ENCODE results near the gene UBR4. TPM values are rescaled to one million over a fixed set of nuclear protein-coding genes. Genes with fewer than 3 reads are reported as not detected.
A peak's percentile ranks its signal among the peaks of the same experiment; 100 is the strongest.

UBR4 gene
- total RNA-seq, 2 experiments from 2014 or later: 117 to 147 TPM

GRCh38 chr1:19100028-19100427 lies 110.0 kb downstream of the UBR4 start:
- no peak overlapping the region for H3K27ac Mint-ChIP-seq
- H3K4me3 Mint-ChIP-seq: no peak overlapping the region
- H3K4me1 Mint-ChIP-seq: no peaks in the 10 kb centered on the region
- peaks cover 71% of the 10 kb centered on the region for H3K36me3 Mint-ChIP-seq (ENCODE audit: low read depth)
- no peaks in the 10 kb centered on the region for H3K9me3 Mint-ChIP-seq (ENCODE audit: low read depth)
- intact Hi-C loops (cut with DNase I, micrococcal nuclease): no loop called here
- ChIA-PET CTCF (interaction anchor here (0.9 kb wide), 1 partner anchor 216 kb away, joined by 4 read pairs; no protein-coding TSS in a partner anchor), POLR2A (no interaction called here)
- ATAC-seq (no peak), DNase-seq (no peak)
- no peaks in the 10 kb centered on the region for H3K27me3 Mint-ChIP-seq

- Mint-ChIP-seq H3K36me3 (ENCODE audit: low read depth) (peaks cover 74% of the 10 kb centered on the region), H3K4me3 (no peak overlapping the region), H3K27me3 (no peaks in the 10 kb centered on the region), H3K9me3 (ENCODE audit: low read depth) (no peaks in the 10 kb centered on the region), H3K27ac (no peak overlapping the region), H3K4me1 (no peaks in the 10 kb centered on the region)
- CTCF ChIA-PET: interaction anchor here (0.9 to 1.7 kb wide), 7 partner anchors 8 to 213 kb away, joined by 3 to 8 read pairs (median 5); no protein-coding TSS in a partner anchor
- DNase-seq (no peak), ATAC-seq (no peak)
- intact Hi-C loops (cut with DNase I, micrococcal nuclease): loop anchor here (1.0 kb wide), 2 partner anchors 190 to 213 kb away; no protein-coding TSS in a partner anchor
- POLR2A ChIA-PET: no interaction called here
Measured at GRCh38 chr1:19096990-19097389, 113.1 kb downstream of the UBR4 start.

GRCh38 chr1:19096036-19096833 lies 113.8 kb downstream of the UBR4 start:
- H3K9me3 Mint-ChIP-seq (ENCODE audit: low read depth): no peaks in the 10 kb centered on the region
- no peak for ATAC-seq
- no peak overlapping the region for H3K4me3 Mint-ChIP-seq
- intact Hi-C loops (cut with DNase I, micrococcal nuclease): loop anchor here (1.0 kb wide), 2 partner anchors 189 to 212 kb away; no protein-coding TSS in a partner anchor
- H3K27ac Mint-ChIP-seq: no peak overlapping the region
- peak; percentile 41 for DNase-seq
- H3K36me3 Mint-ChIP-seq (ENCODE audit: low read depth): peaks cover 74% of the 10 kb centered on the region
- ChIA-PET CTCF (interaction anchor here (1.0 to 1.7 kb wide), 5 partner anchors 9 to 212 kb away, joined by 3 to 5 read pairs (median 4); no protein-coding TSS in a partner anchor), POLR2A (no interaction called here)
- no peaks in the 10 kb centered on the region for H3K4me1 Mint-ChIP-seq
- H3K27me3 Mint-ChIP-seq: no peaks in the 10 kb centered on the region

- intact Hi-C loops (cut with DNase I, micrococcal nuclease): no loop called here
- ATAC-seq (no peak), DNase-seq (no peak)
- POLR2A ChIA-PET: no interaction called here
- H3K36me3 Mint-ChIP-seq (ENCODE audit: low read depth): peaks cover 83% of the 10 kb centered on the region
- no peak overlapping the region for H3K4me3 Mint-ChIP-seq
- CTCF ChIA-PET: interaction anchor here (0.9 kb wide), 1 partner anchor 120 kb away, joined by 3 read pairs; no protein-coding TSS in a partner anchor
- no peaks in the 10 kb centered on the region for H3K27me3 Mint-ChIP-seq
- no peak overlapping the region for H3K27ac Mint-ChIP-seq
- peaks cover 29% of the 10 kb centered on the region for H3K4me1 Mint-ChIP-seq
- no peaks in the 10 kb centered on the region for H3K9me3 Mint-ChIP-seq (ENCODE audit: low read depth)
Measured at GRCh38 chr1:19091196-19091953, 118.7 kb downstream of the UBR4 start.

- H3K9me3 Mint-ChIP-seq (ENCODE audit: low read depth): no peaks in the 10 kb centered on the region
- intact Hi-C loops (cut with DNase I, micrococcal nuclease): loop anchor here in 1 of 2 experiments (5.0 kb wide), 1 partner anchor 187 kb away; the partner anchor contains the start of gene ALDH4A1
- ChIA-PET POLR2A (interaction anchor here (1.0 kb wide), 1 partner anchor 8 kb away, joined by 3 read pairs; no protein-coding TSS in a partner anchor), CTCF (interaction anchor here (0.8 to 2.5 kb wide), 10 partner anchors 8 to 215 kb away, joined by 3 to 15 read pairs (median 4); no protein-coding TSS in a partner anchor)
- no peak overlapping the region for H3K4me3 Mint-ChIP-seq
- DNase-seq (no peak), ATAC-seq (no peak)
- H3K4me1 Mint-ChIP-seq: peaks cover 29% of the 10 kb centered on the region
- H3K27ac Mint-ChIP-seq: no peak overlapping the region
- no peaks in the 10 kb centered on the region for H3K27me3 Mint-ChIP-seq
- peaks cover 83% of the 10 kb centered on the region for H3K36me3 Mint-ChIP-seq (ENCODE audit: low read depth)
Measured at GRCh38 chr1:19089524-19089923, 120.5 kb downstream of the UBR4 start.

GRCh38 chr1:19088717-19089442 lies 121.2 kb downstream of the UBR4 start:
- ATAC-seq (peak; percentile 74), DNase-seq (no peak)
- Mint-ChIP-seq H3K27me3 (no peaks in the 10 kb centered on the region), H3K4me3 (no peak overlapping the region), H3K36me3 (ENCODE audit: low read depth) (peaks cover 84% of the 10 kb centered on the region), H3K27ac (peak overlapping the region; percentile 21), H3K4me1 (peaks cover 29% of the 10 kb centered on the region), H3K9me3 (ENCODE audit: low read depth) (no peaks in the 10 kb centered on the region)
- intact Hi-C loops (cut with DNase I, micrococcal nuclease): loop anchor here in 1 of 2 experiments (5.0 kb wide), 1 partner anchor 187 kb away; the partner anchor contains the start of gene ALDH4A1
- CTCF ChIA-PET: interaction anchor here (0.7 to 2.5 kb wide), 10 partner anchors 9 to 186 kb away, joined by 3 to 15 read pairs (median 3); partner anchors contain the start of genes ALDH4A1 and UBR4
- POLR2A ChIA-PET: no interaction called here

GRCh38 chr1:19087737-19088594 lies 122.1 kb downstream of the UBR4 start:
- Mint-ChIP-seq H3K9me3 (ENCODE audit: low read depth) (no peaks in the 10 kb centered on the region), H3K27ac (peak overlapping the region; percentile 65), H3K4me1 (peaks cover 29% of the 10 kb centered on the region), H3K27me3 (no peaks in the 10 kb centered on the region), H3K36me3 (ENCODE audit: low read depth) (peaks cover 83% of the 10 kb centered on the region), H3K4me3 (no peak overlapping the region)
- intact Hi-C loops (cut with DNase I, micrococcal nuclease): loop anchor here in 1 of 2 experiments (5.0 kb wide), 1 partner anchor 186 kb away; the partner anchor contains the start of gene ALDH4A1
- peak; percentile 61 for ATAC-seq
- DNase-seq: peak; percentile 47
- CTCF ChIA-PET: interaction anchor here (0.6 to 2.5 kb wide), 9 partner anchors 10 to 325 kb away, joined by 3 to 8 read pairs (median 3); partner anchors contain the start of gene ALDH4A1
- POLR2A ChIA-PET: interaction anchor here (1.1 kb wide), 1 partner anchor 131 kb away, joined by 3 read pairs; the partner anchor contains the start of gene IFFO2

- no peaks in the 10 kb centered on the region for H3K9me3 Mint-ChIP-seq (ENCODE audit: low read depth)
- peaks cover 81% of the 10 kb centered on the region for H3K36me3 Mint-ChIP-seq (ENCODE audit: low read depth)
- ATAC-seq: peak; percentile 14
- H3K4me3 Mint-ChIP-seq: no peak overlapping the region
- DNase-seq: no peak
- intact Hi-C loops (cut with DNase I, micrococcal nuclease): loop anchor here in 1 of 2 experiments (5.0 kb wide), 1 partner anchor 185 kb away; the partner anchor contains the start of gene ALDH4A1
- H3K4me1 Mint-ChIP-seq: peaks cover 29% of the 10 kb centered on the region
- POLR2A ChIA-PET: interaction anchor here (1.1 kb wide), 1 partner anchor 130 kb away, joined by 3 read pairs; the partner anchor contains the start of gene IFFO2
- peak overlapping the region; percentile 65 for H3K27ac Mint-ChIP-seq
- no peaks in the 10 kb centered on the region for H3K27me3 Mint-ChIP-seq
- CTCF ChIA-PET: interaction anchor here (0.6 to 2.5 kb wide), 7 partner anchors 11 to 325 kb away, joined by 3 to 8 read pairs (median 4); no protein-coding TSS in a partner anchor
Measured at GRCh38 chr1:19087017-19087736, 122.9 kb downstream of the UBR4 start.

GRCh38 chr1:19086176-19086875 lies 123.7 kb downstream of the UBR4 start:
- no peaks in the 10 kb centered on the region for H3K27me3 Mint-ChIP-seq
- H3K4me3 Mint-ChIP-seq: no peak overlapping the region
- peaks cover 76% of the 10 kb centered on the region for H3K36me3 Mint-ChIP-seq (ENCODE audit: low read depth)
- DNase-seq (no peak), ATAC-seq (no peak)
- no peaks in the 10 kb centered on the region for H3K9me3 Mint-ChIP-seq (ENCODE audit: low read depth)
- intact Hi-C loops (cut with DNase I, micrococcal nuclease): loop anchor here in 1 of 2 experiments (5.0 kb wide), 1 partner anchor 184 kb away; the partner anchor contains the start of gene ALDH4A1
- no peak overlapping the region for H3K27ac Mint-ChIP-seq
- CTCF ChIA-PET: no interaction called here
- POLR2A ChIA-PET: no interaction called here
- H3K4me1 Mint-ChIP-seq: peaks cover 29% of the 10 kb centered on the region
